HTR-8/SVneo (cell line): Measurements from ENCODE around the gene EDN1.

ENCODE experiments used
- DNase-seq: peaks from one replicate; pipeline ENCODE4 v3.0.0; 2011; ENCODE audit warnings: low spot score, mixed read lengths; ENCODE audit not compliant: insufficient read length
- FAIRE-seq: peaks from 2 replicates; lab custom pipeline; 2011; peaks lifted over from hg19 to GRCh38; lab: Jason Lieb, UNC

The EDN1 gene

GRCh38 chr6:12266571-12266970 is 23.6 kb upstream of the EDN1 start:
- DNase-seq (no peak), FAIRE-seq (no peak)

GRCh38 chr6:12269110-12269509 is 21.1 kb upstream of the EDN1 start:
- no peak for FAIRE-seq

GRCh38 chr6:12270551-12271230 is 19.5 kb upstream of the EDN1 start:
- no peak for DNase-seq
- FAIRE-seq: no peak

More at GRCh38 chr6:12269110-12269509, 21.1 kb upstream of the EDN1 start:
- DNase-seq: no peak

GRCh38 chr6:12271594-12271993 is 18.6 kb upstream of the EDN1 start:
- FAIRE-seq (no peak), DNase-seq (no peak)

- DNase-seq (no peak), FAIRE-seq (no peak)
Observed at GRCh38 chr6:12271997-12272396, 18.2 kb upstream of the EDN1 start.

- DNase-seq (no peak), FAIRE-seq (no peak)
Observed at GRCh38 chr6:12275107-12275506, 15.1 kb upstream of the EDN1 start.

- DNase-seq: no peak
- no peak for FAIRE-seq
Observed at GRCh38 chr6:12276930-12277315, 13.2 kb upstream of the EDN1 start.

GRCh38 chr6:12277386-12277785 is 12.8 kb upstream of the EDN1 start:
- FAIRE-seq (no peak), DNase-seq (no peak)

- DNase-seq (no peak), FAIRE-seq (no peak)
Observed at GRCh38 chr6:12278915-12279314, 11.2 kb upstream of the EDN1 start.

- no peak for DNase-seq
- FAIRE-seq: no peak
Observed at GRCh38 chr6:12279322-12280091, 10.7 kb upstream of the EDN1 start.

GRCh38 chr6:12280458-12280857 is 9.7 kb upstream of the EDN1 start:
- peak; percentile 16 for FAIRE-seq
- no peak for DNase-seq

GRCh38 chr6:12280902-12281301 is 9.3 kb upstream of the EDN1 start:
- no peak for FAIRE-seq

GRCh38 chr6:12283904-12284303 is 6.3 kb upstream of the EDN1 start:
- FAIRE-seq (no peak), DNase-seq (no peak)

More at GRCh38 chr6:12280902-12281301, 9.3 kb upstream of the EDN1 start:
- no peak for DNase-seq

- DNase-seq (no peak), FAIRE-seq (no peak)
Observed at GRCh38 chr6:12286373-12287110, 3.6 kb upstream of the EDN1 start.

GRCh38 chr6:12288211-12288618 is 1.9 kb upstream of the EDN1 start:
- DNase-seq (no peak), FAIRE-seq (no peak)

GRCh38 chr6:12288914-12289313 is 1.2 kb upstream of the EDN1 start:
- no peak for FAIRE-seq

GRCh38 chr6:12289365-12289919 is 719 bp upstream of the EDN1 start:
- no peak for FAIRE-seq
- DNase-seq: peak; percentile 67

More at GRCh38 chr6:12288914-12289313, 1.2 kb upstream of the EDN1 start:
- no peak for DNase-seq

- DNase-seq (no peak), FAIRE-seq (no peak)
Observed at GRCh38 chr6:12291071-12291838, 1.1 kb downstream of the EDN1 start.

GRCh38 chr6:12291839-12292604 is 1.9 kb downstream of the EDN1 start:
- FAIRE-seq (no peak), DNase-seq (no peak)
